GM21528 (cell line): ENCODE data around the gene P2RY2.
A peak's percentile ranks its signal among the peaks of the same experiment; 100 is the strongest.
"Not testable (repeated sequence)": the region's sequence is repeated elsewhere in the genome, so short reads cannot be mapped to it uniquely, and the experiment has no call there.

ENCODE experiments used
- ATAC-seq: cut with Tn5 transposase; IDR thresholded peaks from one replicate; pipeline ENCODE4 v1.9.1; 2021; ENCODE audit warnings: mild to moderate bottlenecking, moderate library complexity; ENCODE audit not compliant: unreplicated experiment, low FRiP score

P2RY2 gene

DNA sequence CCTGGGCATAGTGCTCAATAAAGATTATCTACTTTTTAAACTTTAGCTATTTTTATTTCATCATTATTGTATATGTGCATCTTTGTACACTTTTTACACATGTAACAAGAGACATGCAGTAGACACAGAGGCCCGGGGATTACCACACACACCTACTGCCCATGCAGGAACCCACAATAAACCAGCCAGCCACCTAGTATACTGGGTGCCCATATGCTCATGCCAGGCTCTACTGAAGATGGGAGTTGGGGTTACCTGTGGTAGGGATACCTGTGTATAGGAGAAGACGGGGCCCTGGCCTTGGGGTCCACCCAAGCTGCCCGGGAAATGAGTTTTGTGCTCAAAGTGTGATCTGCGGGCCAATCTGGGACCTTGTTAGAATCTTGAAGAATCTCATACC lies 31.2 kb upstream of the P2RY2 start:
- ATAC-seq, result no peak

DNA sequence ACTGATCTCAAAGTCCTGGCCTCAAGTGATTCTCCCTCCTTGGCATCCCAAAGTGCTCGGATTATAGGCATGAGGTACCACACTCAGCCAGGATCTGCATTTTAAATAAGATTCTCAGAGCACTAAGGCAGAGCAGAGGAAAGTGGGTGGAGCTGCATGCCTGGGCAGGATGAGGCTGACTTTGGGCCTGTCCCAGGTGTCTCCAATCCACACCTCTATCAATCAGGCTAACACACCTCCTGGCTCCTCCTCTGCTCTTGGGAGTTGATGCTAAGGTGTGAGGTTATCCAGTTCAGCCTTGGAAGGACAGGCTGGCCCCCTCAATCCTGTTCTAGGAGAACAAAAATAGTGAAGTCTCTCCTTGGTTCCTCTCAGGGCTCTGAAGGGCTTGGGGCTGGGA lies 30.2 kb upstream of the P2RY2 start:
- no peak for ATAC-seq

DNA sequence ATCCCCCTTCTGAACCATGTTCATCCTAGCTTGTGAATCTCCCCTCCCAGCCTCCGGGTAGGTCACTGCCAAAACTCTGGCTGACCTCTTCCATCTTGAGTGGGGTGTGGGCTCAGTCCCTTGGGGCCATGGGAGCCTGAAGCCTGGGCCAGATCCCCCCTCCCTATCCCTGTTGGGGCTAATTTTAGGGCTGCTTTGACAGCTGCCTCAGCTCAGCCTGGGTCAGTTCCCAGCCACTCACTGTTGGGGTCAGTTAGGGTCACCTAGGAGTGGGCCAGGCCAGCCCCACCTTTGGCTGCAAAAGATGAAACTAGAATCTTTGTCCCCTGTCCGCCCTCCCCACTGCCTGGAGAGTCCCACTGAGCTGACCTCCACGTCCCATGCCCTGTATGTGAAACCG lies 29.8 kb upstream of the P2RY2 start:
- no peak for ATAC-seq

DNA sequence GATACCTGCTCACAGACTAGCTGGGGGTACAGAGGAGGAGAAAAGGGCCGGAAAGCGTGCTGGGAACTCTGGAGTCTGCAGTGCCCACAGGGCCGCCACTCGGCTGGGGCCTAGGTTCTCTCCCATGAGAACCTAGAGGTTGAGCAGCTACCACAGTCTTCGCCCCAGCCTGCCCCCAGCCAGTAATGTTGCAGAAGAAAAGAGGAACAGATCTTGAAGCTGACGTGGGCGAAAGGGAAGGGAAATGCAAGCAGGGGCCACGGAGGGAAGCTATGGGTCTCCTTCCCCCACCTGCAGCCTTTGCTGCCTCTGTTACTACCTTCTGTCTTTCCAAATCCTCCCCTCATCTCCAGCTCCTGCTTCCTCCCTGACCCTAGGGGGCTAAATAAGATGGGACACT lies 28.8 kb upstream of the P2RY2 start:
- peak; percentile 54 for ATAC-seq

DNA sequence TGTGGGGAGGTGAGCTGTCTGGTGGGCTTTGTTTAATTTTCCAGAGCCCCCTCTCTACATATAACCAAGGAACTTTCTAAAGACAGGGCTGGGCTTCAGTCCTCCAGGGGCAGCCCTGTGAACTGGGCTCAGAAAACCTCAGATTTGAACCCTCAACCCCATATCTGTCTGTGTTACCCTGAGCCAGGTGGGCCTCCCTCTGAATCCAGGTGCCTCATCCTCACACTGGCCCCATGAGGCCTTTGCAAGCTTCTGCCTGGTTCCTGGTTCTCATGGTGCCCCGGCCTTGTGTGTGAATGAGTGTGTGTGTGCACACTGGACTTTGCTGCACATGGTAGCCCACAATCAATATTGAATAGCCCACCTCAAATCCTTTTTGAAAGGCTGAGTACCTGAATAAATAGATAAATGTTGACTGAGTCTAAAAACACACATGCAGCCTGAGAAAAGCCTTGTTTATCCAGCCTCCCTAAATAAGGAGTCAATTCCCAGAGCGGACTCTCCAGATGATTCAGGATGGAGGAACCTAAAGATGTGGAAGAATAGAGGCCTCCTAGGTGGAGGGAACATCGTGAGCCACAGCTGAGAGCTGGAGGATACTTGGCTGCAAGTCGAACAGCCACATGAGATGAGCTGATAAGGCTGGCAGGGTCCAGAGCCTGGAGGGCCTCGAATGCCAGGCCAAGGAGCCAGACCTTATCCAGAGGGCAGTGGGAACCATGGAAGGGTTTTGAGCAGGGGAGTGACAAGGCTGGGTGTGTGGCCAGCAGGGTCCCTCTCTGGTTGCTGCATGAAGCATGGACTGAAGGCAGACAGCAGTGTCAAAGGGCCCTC lies 28.1 kb upstream of the P2RY2 start:
- no peak for ATAC-seq

DNA sequence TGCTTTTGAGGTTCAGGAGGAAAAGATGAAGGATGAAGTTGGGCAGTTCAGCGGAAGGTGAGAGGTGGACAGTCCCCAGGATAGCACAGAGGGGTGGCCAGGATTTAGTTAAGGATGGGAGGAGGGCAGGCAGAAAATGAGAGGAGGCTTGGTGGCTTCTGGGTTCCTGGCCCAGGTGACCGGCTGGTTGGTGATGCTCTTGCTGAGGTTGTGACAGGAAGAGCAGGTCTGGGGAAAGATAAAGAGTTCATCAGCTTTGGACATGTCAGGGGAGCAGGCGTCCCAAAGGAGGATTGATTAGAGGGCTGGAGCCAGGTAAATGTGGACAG lies 27.6 kb upstream of the P2RY2 start:
- ATAC-seq, result no peak

DNA sequence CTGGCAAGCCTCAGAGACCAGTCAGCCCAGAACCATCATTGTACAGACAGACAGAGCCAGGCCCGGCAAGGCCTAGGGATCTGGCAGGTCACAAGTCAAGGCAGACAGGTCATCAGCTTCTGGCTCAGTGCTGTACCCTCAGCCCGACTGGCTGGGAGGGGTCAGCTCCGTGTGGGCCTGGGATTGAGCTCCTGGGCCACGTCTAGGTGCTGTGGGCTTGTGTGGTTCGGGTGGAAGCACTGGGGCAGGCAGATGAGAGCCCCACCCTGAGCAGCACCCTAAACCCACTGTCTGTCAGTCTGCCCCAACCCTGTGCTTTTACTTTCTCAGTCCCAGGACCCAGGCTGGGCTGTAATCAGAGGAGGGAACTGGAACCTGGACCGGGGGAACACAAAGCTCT lies 26.9 kb upstream of the P2RY2 start:
- no peak for ATAC-seq

DNA sequence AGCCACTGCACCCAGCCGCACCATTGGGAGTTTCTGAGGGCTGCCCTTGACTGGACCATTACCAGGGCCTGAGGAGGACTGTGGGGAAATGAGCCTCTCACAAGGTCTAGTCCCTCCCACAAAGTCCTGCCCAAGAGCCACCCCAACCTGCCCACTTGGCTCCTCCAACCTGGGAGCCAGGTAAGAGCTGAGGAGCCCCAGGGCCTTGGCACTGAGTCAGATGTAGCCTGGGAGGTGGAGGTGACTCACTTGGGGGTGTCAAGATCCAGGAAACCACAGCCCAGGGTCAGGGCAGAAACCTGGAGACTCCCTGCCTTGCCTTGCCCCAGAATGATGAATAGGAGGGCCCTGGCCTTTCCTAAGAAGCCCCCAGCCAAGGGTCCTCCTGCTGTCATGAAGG lies 25.8 kb upstream of the P2RY2 start:
- ATAC-seq, result no peak

DNA sequence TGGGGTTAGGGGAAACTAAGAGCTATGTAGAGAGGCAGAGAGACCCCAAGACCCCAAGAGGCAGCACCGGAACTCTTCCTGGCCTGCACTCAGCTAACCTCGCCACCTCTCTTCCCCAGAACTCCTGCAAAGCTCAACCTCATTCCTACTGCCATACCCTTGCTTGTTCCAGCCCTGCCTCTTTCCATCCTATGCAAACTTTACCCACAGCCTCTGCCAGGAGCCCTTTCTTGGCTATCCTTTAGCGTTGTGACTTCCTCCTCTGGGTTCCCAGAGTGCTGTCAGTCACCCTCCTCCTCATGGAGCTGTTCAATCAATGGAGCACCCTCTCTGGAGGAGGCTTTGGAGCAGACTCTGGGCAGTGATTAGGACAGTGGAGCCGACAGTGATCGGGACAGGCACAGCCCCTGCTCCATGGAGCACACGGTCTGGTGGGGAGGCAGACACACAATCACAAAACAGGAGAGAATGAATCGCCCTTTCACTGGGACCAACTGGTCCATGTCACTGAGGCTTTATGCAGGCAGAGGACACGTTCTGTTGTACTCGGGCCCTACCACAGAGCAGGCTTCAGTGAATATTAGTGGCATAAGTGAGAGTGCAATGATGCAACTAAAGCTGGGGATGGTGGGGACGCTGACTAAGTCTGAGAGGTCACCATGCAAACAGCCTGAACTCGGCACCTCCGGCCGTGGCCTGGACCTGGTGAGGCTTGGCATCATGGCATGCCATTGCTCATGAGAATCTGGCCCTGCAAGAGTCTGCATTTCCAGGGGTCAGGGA lies 24.6 kb upstream of the P2RY2 start:
- ATAC-seq, result no peak

DNA sequence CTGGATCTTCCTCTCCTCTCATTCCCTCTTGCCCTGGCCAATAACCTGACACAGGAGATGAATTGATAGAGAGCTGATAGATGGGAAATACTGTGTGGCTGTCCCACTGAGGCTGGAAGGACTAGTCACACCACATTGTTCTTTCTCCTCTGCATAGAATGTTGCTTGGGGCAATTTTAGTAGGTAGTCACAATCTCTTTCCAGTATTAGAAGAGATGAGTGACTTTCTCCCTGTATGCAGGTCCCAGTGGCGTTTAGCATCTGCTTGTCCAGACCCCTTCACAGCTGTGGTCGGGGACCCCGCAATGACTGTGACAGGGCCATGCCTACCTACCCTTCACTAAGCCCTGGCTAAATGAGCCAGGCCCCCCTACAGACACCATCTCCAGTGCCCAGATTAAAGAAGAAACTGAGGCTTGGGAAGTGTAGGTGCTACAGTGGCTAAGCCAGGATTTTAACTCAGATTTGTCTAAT lies 24.0 kb upstream of the P2RY2 start:
- no peak for ATAC-seq

DNA sequence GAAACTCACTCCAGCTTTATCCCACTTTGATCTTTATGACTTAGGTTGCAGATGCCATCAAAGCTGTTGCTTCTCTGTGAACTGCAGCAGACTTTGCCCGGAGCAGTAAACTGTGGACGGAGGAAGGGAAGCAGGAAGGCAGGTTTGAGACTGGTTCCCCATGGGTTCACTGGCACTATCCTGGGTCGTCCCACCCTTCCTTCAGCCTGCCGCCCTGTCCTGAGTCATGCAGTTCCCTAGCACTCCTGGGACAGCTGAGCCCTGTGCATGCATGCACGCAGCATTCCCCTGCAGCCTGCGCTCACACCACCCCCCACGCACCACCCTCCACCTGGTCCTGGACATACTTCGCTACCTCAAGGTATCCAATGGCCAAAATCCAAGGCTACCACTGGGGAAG lies 23.5 kb upstream of the P2RY2 start:
- ATAC-seq, result no peak

DNA sequence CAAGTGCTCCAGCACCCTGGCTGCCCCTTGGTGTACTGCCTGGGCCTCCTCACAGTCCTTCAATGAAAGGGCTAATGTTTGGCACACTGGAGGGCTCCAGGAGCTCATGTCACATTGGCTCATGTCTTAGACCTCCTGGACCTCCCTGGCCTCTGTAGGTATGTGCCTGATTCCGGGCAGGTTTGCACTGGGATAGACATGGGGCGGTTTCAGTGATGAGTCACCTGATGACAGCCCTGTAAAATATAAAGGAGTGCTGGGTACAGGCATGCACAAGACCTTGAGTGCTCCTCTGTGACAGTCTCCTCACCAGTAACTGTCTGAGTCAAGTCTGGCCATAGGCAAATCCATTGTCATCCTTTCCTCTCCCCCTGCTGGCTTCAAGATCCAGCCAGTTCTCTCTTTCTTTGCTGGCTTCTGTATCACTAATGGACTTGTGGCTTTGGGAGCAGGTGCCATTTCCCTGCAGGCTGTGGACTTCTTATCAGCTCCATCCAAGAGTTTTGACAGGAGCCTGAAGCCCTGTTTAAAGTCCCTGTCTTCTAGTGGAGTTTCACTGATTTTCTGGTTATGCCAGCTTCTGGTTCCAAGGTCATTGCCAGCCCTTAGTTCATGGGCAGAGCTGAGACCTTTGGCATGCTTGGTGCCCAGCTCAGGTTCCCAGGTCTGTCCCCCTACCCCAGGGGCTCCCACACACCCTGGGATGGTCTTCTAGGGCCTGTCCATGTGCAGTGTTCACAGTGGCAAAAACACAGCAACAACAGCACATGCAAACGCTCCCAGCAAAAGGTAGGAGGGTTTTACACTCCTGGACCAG lies 22.7 kb upstream of the P2RY2 start:
- no peak for ATAC-seq

DNA sequence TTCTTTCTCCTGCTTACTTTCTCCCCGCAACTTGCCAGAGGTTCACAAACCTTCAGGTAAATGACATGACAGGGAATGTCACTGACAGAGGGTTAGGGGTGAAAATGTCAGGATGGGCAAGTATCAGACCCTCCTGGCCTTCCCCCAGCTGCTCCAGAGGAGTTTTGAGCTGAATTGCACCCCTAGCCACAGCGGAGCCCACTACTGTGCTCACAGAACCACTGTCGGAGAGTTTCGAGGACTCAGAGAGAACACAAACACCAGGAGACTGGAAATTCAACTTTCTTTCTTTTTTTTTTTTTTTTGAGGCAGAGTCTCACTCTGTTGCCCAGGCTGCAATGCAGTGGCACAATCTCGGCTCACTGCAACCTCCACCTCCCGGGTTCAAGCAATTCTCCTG lies 21.5 kb upstream of the P2RY2 start:
- no peak for ATAC-seq

DNA sequence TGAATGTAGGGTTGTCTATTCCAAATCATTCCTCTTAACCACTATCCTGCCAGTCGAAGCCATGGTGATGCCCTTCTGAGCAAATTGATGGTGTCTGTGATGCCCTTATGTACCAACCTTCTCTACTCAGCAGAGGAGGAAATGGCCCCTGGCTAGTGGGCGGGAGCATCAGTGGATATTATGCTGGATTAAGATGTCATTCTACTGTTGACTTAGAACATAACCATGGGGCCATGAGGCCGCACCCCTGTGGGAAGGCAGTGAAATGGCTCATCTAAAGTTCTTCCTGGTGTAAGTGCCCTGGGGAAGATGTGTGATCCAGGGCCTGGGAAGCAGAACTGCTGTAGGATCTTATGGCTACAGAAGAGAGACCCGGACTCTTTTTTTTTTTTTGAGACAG lies 20.7 kb upstream of the P2RY2 start:
- no peak for ATAC-seq

DNA sequence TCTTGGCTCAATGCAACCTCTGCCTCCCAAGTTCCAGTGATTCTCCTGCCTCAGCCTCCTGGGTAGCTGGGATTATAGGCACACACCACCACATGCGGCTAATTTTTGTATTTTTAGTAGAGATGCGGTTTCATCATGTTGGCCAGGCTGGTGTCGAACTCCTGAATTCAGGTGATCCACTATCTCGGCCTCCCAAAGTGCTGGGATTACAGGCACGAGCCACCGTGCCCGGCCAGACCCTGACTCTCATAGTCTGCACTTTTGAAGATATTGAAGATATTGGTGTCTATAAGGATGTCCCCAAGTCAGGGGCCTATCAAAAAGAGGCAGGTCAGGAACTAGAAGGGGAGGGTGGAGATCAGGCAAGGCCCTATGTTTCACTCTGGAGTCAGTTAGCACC lies 20.3 kb upstream of the P2RY2 start:
- ATAC-seq, result not testable (repeated sequence)

DNA sequence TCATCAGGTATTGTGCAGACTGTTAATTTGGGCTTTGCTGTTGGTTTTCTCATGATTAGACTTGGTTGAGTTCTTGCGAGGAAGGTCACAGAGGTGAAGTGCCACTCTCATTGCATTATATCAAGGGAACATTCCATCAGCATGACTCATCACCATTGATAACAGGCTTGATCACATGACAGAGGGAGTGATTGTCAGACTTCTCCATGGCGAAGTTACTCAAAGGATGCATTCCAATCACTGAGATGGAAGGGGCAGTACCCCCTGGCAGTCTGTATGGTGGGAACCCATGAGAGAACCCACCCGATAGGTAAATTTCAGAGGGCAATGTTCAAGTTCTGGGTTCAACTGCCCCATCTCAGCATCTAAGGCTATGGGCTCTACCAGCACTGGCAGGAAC lies 19.4 kb upstream of the P2RY2 start:
- ATAC-seq, result no peak

DNA sequence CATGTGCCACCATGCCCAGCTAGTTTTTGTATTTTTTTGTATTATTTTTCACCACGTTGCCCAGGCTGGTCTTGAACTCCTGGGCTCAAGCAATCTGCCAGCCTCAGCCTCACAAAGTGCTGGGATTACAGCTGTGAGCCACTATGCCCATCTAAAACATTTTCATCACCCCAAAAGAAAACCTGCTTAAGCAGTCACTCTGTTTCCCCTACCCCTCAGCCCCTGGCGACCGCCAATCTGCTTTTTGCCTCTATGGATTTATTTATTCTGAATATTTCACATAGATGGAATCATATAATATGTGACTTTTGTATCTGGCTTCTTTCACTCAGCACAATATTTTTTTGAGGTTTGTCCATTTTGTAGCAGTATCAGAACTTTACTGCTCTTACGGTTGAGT lies 18.6 kb upstream of the P2RY2 start:
- ATAC-seq, result no peak

DNA sequence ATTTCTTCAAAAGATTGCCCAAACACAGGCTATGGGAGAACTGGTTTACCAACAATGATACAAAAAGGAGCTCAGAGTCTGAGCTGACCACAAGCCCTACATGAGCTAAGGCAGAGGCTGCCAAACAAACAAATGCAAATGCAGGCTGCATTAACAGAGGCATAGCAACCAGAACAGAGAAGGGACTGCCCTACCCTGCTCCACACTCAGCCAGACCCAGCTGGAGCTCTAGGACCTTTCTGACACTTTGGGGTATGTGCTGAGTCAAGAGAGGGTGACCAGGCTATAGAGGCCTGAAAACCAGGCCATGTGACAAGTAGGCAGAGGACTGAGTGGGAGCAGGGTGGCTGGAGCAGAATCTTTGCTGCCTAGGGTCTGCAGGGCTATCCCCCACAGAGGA lies 17.8 kb upstream of the P2RY2 start:
- no peak for ATAC-seq

DNA sequence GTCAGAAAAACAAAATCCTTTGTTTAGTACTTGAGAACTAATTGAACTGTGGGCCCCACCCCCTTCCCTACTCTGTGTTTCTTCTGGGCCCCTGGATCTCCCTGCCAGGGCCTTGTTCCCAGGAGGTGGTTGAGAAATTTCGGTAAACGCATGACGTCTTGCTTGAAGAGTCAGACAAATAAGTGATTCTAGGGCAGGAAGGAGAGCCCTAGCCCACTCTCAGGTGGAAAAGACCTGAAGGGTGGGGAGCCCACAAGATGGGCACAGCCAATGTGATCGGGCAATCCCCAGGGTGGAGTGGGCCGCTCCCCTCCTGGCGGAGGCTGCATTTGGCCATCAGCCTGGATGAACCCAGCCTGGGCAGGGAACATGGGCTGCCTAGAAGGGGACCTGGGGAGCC lies 16.8 kb upstream of the P2RY2 start:
- ATAC-seq, result no peak

DNA sequence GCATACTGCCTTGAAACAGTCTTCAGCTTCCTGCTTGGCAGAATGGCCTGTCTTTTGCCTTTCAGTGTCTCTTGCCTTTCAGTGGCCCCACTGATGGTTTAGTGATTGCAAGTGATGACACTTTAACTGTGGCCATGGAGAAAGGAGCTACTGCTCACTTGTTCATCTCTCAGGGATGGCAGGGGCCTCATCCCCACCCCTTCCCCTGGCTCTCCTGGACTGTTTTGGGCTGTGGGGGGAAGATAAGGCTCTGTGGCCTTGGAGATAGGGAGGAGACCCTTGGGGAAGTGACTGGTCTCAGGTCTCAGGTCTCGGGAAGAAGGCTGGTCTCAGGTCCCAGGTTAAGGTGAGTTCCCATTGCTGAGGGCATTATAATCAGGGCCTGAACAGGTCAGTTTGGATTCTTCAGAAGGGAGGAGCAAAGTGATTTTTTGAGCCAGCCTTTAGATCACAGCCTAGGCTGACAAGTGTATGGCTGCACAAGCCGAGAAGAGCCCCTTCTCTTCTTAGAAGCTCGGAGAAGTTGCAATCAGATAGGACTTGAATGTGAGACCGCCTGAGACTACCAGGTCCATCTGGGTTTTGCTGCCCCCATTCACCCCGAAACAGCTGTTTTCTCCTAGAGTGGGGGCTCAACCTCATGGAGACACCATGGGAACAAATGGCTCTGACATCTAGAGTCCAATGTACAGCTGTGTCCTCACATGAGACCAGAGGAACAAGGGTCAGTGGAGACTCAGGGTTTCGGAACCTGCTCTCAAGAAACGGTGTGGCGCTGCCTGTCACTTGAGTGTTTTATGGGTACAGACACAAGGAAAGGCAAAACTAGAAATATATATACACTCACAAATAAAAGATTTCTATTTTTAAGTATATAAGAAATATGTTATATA lies 15.9 kb upstream of the P2RY2 start:
- no peak for ATAC-seq
